Inferior parietal cortex (tissue), 1 donor: Measurements from ENCODE around the gene CHRNB2.
A peak's percentile ranks its signal among the peaks of the same experiment; 100 is the strongest.
"Not testable (repeated sequence)": the region's sequence is repeated elsewhere in the genome, so short reads cannot be mapped to it uniquely, and the experiment has no call there.

Experiments
- DNase-seq: peaks from one replicate; pipeline ENCODE4 v3.0.0-alpha.2; 2016; ENCODE audit errors: extremely low spot score

Gene CHRNB2, protein sequence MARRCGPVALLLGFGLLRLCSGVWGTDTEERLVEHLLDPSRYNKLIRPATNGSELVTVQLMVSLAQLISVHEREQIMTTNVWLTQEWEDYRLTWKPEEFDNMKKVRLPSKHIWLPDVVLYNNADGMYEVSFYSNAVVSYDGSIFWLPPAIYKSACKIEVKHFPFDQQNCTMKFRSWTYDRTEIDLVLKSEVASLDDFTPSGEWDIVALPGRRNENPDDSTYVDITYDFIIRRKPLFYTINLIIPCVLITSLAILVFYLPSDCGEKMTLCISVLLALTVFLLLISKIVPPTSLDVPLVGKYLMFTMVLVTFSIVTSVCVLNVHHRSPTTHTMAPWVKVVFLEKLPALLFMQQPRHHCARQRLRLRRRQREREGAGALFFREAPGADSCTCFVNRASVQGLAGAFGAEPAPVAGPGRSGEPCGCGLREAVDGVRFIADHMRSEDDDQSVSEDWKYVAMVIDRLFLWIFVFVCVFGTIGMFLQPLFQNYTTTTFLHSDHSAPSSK

GRCh38 chr1:154567386-154568156, at the start of gene CHRNB2:
CHRNB2 (plus strand) TSS chr1:154567778; CDS start chr1:154568045, 267 bp downstream.
- peak; percentile 48 for DNase-seq

DNA sequence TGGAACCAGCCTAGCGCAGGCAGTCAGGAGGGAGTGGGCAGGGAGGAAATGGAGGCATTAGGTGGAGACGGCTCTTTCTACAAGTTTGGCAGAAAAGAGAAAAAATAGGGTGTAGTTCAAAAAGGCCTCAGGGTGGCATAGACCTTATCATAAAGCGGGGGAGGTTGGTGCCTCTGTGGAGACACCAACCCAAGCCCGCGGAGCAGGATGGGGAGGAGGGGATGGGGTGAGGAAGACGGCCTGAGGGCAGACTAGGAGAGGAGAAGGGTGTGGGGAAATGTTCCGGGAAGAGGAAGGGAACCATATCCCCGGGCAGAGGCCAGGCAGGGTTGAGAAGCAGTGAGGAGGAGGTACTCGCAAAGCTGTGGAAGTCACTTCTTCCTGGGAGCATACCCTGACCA, 48.0 kb upstream of the CHRNB2 start:
- no peak for DNase-seq

- no peak for DNase-seq
These were observed 47.2 kb upstream of the CHRNB2 start for GRCh38 chr1:154520333-154520732.

- DNase-seq: no peak
These were observed 45.9 kb upstream of the CHRNB2 start for GRCh38 chr1:154521695-154522094.

- DNase-seq: no peak
These were observed 42.7 kb upstream of the CHRNB2 start for GRCh38 chr1:154524881-154525280.

DNA sequence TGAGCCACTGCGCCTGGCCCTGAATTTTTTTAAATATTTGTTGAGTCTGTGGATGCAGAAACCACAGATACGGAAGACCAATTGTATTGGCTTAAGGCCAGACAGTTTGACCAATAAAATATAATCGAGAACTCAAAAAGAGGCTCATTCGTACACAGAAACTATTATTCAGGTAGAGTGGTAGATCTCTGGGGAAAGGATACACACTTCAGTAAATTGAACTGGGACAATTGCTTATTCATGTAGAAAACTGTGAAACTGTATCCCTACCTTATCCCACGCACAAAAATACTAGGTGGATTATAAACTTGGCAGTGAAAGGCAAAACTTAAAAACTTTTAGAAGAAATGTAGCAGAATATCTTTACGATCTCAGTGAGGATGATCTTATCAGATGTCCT, 40.4 kb upstream of the CHRNB2 start:
- no peak for DNase-seq

DNA sequence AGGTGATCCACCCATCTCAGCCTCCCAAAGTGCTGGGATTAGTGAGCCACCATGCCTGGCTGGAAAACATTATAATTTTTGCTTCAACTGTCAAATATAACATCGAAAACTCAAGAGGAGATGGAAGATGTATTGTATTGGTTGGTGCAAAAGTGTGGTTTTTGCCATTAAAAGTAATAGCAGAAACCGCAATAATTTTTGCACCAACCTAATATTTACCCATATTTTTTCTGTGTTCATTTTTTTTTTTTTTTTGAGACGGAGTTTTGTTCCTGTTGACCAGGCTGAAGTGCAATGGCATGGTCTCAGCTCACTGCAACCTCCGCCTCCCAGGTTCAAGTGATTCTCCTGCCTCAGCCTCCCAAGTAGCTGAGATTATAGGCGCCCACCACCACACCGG, 38.3 kb upstream of the CHRNB2 start:
- DNase-seq: no peak

DNA sequence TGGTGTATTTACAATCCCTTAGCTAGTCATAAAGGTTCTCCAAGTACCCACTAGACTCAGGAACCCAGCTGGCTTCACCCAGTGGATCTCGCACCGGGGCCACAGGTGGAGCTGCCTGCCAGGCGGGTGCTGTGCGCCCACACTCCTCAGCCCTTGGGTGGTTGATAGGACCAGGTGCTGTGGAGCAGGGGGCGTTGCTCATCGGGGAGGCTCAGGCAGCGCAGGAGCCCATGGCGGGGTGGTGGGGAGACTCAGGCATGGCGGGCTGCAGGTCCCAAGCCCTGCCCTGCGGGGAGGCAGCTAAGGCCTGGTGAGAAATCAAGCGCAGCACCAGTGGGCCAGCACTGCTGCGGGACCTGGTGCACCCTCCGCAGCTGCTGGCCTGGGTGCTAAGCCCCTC, 35.6 kb upstream of the CHRNB2 start:
- not testable (repeated sequence) for DNase-seq

DNA sequence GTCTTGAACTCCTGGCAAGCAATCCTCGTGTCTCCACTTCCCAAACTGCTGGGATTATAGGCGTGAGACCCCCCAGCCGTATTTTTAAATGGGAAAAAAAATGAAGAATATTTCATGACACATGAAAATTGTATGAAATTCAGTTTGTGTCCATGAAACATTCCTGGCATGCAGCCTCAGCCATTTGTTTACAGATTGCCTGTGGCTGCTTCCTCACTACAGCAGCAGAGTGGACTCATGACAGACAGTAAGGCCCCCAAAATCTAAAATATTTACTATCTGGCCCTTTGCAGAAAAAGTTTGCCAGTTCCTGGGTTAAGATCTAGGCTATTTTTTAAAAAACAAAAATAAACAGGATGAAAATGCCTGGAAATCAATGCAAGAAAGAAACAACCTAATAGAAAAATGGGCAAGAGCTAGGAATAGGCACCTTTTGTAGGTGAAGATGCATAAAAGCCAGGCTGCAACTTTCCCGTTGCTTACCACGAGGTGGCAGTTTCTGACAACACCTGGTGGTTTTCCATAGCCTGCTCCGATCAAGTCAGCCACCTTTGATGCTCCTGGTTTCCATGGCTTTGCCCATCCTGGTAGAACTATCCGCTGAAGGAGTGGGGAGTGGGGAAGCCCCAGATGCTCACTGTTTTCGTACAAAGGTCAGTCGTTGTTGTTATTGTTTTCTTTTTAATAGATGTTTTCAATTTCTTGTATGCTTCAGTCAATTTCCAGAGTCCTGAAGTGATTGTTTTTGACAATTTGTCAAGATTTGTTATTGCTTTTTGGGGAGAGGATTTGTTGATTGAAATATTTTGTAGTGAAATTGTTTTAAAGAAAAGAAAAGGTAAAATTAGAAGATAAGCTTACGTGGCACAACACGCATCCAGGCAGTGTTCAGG, 33.4 kb upstream of the CHRNB2 start:
- no peak for DNase-seq

- no peak for DNase-seq
These were observed 31.0 kb upstream of the CHRNB2 start for GRCh38 chr1:154536570-154536969.

DNA sequence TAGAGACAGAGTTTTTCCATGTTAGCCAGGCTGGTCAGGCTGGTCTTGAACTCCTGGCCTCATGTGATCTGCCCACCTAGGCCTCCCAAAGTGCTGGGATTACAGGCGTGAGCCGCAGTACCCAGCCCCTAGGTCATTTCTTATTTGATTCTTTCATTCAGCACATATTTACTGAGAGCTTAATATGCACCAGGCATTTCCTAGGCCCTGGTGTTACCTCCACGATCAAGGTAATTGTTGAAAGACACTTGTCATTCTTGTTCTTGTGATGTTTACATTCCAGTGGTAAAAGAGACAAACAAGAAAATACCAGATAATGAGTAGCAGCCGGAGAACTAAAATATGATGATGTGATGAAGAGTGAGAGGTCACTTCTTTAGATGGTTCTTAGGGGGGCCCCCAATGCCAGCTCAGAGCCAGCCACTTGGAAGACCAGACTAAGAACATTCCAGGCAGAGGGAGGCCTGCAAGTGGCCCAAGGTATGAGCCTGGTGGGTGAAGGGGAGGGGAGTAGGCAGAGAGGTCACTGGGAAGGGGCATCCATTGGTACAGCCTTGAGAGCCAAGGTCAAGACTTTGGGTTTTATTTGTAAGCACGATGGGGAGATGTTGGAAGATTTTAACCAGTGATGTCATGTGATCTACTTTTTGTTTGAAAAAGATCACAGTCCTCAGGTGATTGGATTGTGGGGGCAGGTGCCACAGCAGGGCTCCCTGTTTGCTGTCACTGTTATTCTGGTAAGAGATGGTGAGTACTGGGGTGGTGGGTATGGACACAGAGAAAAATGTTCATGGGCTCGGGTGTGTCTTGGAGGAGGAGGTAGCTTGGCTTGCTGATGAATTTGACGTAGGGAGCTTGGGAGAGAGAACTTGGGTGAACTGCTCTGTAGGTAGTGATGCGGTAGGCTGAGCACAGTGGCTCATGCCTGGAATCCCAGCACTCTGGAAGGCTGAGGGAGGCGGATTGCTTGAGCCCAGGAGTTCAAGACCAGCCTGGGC, 27.8 kb upstream of the CHRNB2 start:
- DNase-seq: no peak

- no peak for DNase-seq
These were observed 26.3 kb upstream of the CHRNB2 start for GRCh38 chr1:154541231-154541630.

- peak; percentile 55 for DNase-seq
These were observed 21.1 kb upstream of the CHRNB2 start for GRCh38 chr1:154546264-154547063.

DNA sequence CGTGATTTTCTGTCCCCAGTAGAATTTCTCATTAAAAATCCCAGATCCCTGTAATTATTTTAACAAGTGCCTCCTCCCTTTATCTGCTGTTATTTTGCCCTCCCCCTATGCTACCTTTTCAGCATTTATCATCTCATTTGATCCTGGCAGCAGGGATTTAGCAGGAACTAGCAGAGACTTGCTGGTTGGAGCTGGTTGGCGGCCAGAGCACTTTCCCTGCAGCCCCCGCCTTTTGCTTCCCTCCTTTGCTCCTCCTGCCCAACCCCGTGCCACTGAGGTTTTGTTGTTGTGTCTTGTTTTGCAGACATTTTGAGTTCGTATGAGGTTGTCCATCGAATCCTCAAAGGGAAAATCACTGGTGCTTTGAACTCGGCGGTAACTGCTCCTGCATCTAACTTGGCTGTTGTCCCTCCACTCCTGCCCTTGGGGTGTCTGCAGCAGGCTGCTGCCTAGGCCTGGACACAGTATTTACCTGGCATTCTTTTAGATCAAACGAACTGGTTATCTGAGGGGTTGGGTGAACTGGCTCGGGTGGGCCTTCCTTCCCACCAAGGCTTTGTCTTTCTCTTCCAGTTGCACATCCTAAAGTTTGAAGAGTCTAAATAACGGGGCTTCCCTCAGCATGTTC, 20.4 kb upstream of the CHRNB2 start:
- DNase-seq: no peak

DNA sequence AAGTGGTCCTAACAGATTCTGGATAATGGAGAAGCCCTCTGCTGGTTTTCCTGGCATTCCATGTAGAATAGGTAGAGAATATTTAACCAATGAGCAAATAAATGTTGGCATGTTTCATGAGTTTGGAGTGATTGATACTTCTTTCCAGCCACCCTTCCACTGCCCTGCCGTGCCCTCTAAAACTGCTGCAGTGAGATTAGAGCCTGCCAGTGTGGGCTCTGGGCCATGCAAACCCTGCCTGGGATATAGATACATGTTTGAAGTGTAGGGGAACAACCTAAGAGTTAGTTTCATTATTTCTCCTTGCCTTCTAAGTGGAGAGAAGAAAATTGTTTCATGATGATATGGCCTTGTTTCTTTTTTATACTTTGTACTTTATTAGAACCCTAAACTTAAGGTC, 19.6 kb upstream of the CHRNB2 start:
- DNase-seq: no peak

GRCh38 chr1:154549202-154549770, 18.3 kb upstream of the CHRNB2 start:
- no peak for DNase-seq

- no peak for DNase-seq
These were observed 17.5 kb upstream of the CHRNB2 start for GRCh38 chr1:154550070-154550469.

- DNase-seq: no peak
These were observed 16.9 kb upstream of the CHRNB2 start for GRCh38 chr1:154550657-154551056.

DNA sequence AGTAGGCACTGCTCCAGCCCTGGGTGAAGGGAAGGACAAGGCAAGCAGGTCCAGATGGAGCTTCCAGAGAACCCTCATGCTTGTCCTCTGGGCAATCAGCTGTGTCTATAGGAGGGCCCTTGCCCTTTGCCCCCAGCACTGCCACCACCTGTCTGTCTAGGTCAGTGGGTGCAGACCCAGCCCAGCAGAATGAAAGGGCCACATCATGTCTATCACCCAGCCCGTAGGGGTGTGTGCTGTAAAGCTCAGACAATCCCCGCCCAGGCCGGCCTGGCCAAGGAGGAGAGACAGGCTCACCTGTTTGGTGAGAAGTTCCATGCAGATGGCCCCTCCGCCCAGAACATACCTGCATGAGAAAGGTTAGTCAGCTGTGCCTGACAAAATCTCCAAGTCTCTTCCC, 16.1 kb upstream of the CHRNB2 start:
- no peak for DNase-seq
